HepG2 (cell line): ENCODE measurements around the gene VPS18. TPM values are rescaled to one million over a fixed set of nuclear protein-coding genes. Genes with fewer than 3 reads are reported as not detected.

Source experiments
- ARID5B ChIP-seq: IDR thresholded peaks from 2 replicates; pipeline ENCODE4 v1.4.0; 2020; ENCODE audit warnings: mild to moderate bottlenecking, missing genetic modification reagents
- FOXP1 ChIP-seq, 2 experiments: fragments of 450-650 bp in 1 of 2; IDR thresholded peaks; 2 replicates each; pipeline ENCODE4 v1.6.1; 2017 to 2018; ENCODE audit warnings: antibody characterized with exemption in 1 of 2
- KDM3A ChIP-seq: IDR thresholded peaks from 2 replicates; pipeline ENCODE4 v1.6.1; 2018; ENCODE audit warnings: low read depth, missing compliant biosample characterization
- NCOR1 ChIP-seq: fragments of 200-600 bp; sonication (generic); IDR thresholded peaks from 2 replicates; pipeline ENCODE4 v1.7.0; 2017; ENCODE audit warnings: antibody characterized with exemption, low read length, borderline replicate concordance
- SOX5 ChIP-seq: IDR thresholded peaks from 2 replicates; pipeline ENCODE4 v1.6.1; 2016; ENCODE audit warnings: borderline replicate concordance
- ZFP41 ChIP-seq: sonication (generic); formaldehyde crosslinking; IDR thresholded peaks from 2 replicates; pipeline ENCODE4 v1.4.0; 2020; ENCODE audit warnings: mild to moderate bottlenecking, missing genetic modification reagents, borderline replicate concordance
- ZNF280D ChIP-seq: sonication (generic); formaldehyde crosslinking; IDR thresholded peaks from 2 replicates; pipeline ENCODE4 v1.5.1; 2020; ENCODE audit warnings: mild to moderate bottlenecking, missing genetic modification reagents
- ZNF460 ChIP-seq: sonication (generic); formaldehyde crosslinking; IDR thresholded peaks from 2 replicates; pipeline ENCODE4 v1.5.1; 2020; ENCODE audit warnings: missing genetic modification reagents, mild to moderate bottlenecking, borderline replicate concordance
- ZNF549 ChIP-seq: sonication (generic); formaldehyde crosslinking; IDR thresholded peaks from 2 replicates; pipeline ENCODE4 v1.5.0; 2020; ENCODE audit warnings: missing genetic modification reagents
- ZNF841 ChIP-seq: sonication (generic); formaldehyde crosslinking; IDR thresholded peaks from 2 replicates; pipeline ENCODE4 v1.8.1; 2023; ENCODE audit warnings: missing genetic modification reagents, borderline replicate concordance
- polyA plus RNA-seq, 8 experiments: library from polyadenylated mRNA; depleted of rRNA in 3 of 8; stranded (reverse) in 7 of 8; unstranded in 1 of 8; fragments of >200 nt; fragmentation: Illumina TruSeq in 4 of 8; extraction: Trizol in 4 of 8; gene quantifications; 2 replicates each; pipeline versions ENCODE4 v1.2.1 to v1.2.3, GENCODE V29; 2011 to 2016; ENCODE audit warnings: low read depth in 4 of 8, missing spikeins in 1 of 8, mixed read lengths in 1 of 8; ENCODE audit not compliant: insufficient read depth in 1 of 8
- total RNA-seq, 5 experiments: library from RNA; depleted of rRNA; stranded (reverse); fragments of >200 nt; fragmentation: Illumina TruSeq; extraction: Trizol; gene quantifications; 2 replicates each; pipeline ENCODE4 v1.2.3, GENCODE V29; 2016; ENCODE audit warnings: low read depth in 1 of 5

Gene VPS18
- total and polyA plus RNA-seq, 2 of the 13 experiments (the other 11 are each of a cell fraction or from before 2014, with no cell fraction given): 5.8 to 17.0 TPM

GRCh38 chr15:40944510-40945296 is 50.5 kb downstream of the VPS18 start (continued):
- TF ChIP-seq ARID5B (CRISPR knock-in tag) (peak; percentile 37; the same call in 1 of the 2 replicates), NCOR1 (no peak), ZNF280D (CRISPR knock-in tag) (0 out of 2 replicates have a peak, but pooled peaks have one; percentile 37), SOX5 (CRISPR knock-in tag) (0 out of 2 replicates have a peak, but pooled peaks have one; percentile 24), KDM3A (CRISPR knock-in tag) (no peak), ZNF841 (no peak), ZFP41 (CRISPR knock-in tag) (no peak), ZNF549 (CRISPR knock-in tag) (no peak), ZNF460 (CRISPR knock-in tag) (no peak), FOXP1 (IDR thresholded peaks at IDR 0.05) (no peak), FOXP1 (CRISPR knock-in tag; IDR thresholded peaks at IDR 0.05) (peak; percentile 85)
- TF ChIP-seq, all 625 proteins: peak for 21
